NCI-H2196 (cell line): ENCODE results near the gene HS1BP3.

Experiments
- DNase-seq: peaks from one replicate; lab custom pipeline; 2025; ENCODE audit not compliant: unreplicated experiment; lab: John Stamatoyannopoulos, UW

Gene HS1BP3

DNA sequence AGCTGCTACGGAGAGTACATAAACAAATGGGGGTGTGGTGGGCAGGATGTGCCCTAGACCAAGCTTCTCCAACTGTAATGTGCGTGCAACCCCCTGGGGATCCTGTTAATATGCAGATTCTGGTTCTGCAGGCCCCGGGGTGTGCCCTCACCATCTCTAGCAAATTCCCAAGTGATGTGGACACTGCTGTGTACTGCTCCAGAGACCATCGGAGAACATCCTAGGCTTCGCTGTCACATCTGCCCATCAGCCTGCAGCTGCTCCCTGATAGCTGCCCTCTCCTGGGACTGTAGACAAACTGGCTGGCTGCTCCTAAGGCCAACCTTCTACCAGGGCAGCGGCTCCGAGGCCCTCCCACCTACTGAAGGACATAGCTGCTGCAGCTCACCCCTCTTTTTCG is 3.2 kb downstream of the HS1BP3 start:
- no peak for DNase-seq

DNA sequence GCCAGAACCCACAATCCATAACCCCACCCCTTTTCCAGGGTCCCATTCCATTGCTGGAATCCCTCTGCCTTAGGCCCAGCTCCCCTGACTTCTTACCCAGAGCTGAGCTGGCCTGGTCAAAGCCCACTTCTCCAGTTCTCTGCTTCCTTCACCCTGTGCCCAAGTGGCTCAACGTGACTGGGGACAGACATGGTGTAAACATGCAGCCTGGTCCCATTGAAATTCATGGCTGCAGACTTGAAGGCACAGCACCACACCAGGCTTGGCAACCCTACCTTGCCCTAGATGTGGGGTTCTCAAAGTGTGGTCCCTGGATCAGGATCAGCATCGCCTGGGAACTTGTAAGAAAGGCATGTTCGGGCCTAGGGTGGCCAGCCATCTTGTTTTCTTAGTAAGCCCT is 3.7 kb downstream of the HS1BP3 start:
- DNase-seq: no peak

DNA sequence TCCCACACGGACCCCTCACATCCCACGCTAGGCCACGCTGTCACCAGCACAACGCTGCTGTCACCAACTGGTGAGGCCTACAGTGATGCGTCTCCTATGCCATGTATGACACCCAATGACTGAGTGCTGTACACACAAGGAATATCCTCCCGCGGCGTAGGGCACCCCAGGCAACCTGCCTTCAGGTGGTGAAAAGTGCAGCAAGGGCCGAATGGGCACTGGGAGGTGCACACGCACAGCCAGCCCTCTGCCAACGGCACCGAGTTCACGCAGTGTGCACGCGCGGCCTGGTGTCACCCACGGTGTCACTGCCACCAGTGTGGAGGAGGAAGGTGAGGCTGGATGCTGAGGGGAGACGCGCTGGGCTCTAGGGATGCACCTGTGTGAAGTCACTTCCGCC is 4.5 kb downstream of the HS1BP3 start:
- no peak for DNase-seq

DNA sequence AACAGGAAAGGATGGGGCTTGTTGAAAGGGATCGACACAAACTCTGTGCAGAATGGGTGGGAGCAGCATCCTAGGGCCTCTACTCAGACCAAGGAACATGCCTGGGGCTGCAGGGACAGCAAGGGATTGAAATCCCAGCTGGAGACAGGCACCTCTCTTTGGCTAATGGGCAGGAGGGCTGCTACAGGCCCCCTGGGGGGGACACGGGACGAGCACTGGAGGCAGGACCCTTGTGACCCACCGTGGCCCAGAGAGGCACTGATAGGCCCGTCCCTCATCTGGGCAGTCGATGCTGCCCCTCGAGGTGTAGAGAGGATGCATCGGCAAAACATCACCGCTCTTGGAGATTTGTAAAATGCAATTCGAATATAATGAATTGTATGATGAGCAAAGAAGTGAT is 5.1 kb downstream of the HS1BP3 start:
- no peak for DNase-seq

DNA sequence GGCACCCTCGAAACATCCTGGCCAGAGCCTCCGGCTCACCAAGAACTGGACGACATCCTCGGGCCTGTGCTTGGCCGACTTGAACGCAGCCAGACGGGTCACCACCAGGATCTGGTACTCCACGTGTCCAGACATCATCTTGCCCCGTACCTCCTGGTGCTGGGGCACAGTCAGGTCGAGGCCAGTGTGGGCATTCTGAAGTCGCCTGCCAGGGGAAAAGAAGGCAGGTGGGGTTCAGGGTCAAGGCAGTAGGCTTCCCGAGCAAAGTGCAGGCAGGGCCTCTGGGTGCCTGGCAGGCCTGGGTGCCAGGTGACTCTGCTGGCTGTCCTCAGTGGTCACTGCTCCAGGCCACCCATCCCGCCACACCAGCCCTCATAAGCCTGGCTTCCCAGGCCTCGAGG is 5.6 kb downstream of the HS1BP3 start:
- no peak for DNase-seq

DNA sequence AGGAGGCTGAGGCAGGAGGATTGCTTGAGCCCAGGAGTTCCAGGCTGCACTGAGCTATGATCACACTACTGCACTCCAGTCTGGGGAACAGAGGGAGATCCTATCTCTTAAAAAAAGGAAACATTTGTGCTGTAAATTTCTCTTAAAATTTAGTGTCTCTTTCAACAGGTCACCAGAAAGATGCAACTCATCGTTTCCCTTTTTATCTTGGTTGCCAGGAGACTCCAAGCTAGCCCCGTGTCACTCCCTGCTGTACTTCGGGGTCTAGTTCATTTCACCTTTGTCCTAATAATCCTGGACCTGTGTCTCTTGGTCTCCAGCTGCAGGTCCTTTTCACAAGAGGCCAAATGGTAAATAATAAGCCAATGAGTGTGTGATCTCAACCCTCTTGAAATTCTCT is 7.1 kb downstream of the HS1BP3 start:
- DNase-seq: no peak

DNA sequence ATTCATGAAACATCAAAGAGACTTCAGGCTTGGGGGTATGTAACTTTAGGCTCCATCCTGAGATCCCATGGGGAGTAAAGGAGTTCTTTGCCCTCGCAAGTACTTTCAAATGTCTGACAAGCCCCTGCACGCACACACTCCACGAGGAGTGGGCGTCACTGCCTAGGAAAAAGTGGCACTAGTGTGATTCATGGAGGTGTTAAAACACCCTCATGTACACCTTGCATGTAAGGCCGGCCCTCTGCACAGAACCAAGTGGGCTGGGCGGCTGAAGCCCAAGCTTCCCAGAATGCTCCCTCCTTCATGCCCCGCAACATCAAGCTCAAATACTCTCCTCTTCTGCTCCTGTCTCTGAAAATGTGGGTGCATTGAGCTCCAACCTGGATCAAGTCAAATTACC is 7.8 kb downstream of the HS1BP3 start:
- DNase-seq: no peak

DNA sequence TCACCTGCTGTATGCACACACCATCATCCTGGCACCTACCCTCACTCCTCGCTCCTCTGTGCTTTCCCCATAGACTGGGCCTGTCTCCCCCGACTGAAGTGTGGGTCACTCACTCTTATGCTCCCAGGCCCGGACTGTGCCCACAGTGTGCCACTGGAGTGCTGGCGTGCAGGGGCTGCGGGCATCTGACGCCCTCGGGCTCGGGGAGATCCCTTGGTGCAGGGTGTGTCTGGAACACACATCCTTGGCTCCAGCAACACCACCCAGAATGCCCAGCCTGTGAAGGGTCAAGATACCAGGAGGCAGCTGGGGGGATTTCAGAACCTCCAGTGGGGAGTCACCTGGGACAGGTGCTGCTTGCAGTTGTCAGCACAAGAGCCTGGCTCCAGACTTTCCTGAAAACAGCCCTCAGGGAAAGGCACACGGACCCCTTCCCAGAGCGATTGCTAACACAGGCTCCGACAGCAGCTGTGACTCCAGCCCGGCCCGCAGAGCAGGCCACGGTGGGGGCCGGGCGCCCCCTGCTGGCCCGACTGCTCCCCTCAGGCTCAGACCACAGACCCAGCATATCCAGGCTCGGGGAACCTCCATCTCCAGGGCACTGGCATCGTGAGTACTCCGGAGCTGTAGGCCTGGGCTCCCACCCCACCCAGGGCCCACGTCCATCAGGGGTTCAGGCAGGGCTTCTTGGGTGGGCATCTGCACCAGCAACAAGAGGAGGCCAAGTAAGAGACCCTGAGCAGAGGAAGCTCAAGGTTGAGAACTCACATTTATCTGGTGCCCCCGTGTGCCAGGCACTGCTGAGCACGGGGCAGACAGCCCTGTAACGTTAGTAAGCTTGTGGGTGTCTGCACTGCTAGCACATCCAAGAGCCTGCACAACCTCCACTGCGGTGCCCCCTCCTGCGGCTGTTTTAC is 8.6 kb downstream of the HS1BP3 start:
- DNase-seq: peak; percentile 53

DNA sequence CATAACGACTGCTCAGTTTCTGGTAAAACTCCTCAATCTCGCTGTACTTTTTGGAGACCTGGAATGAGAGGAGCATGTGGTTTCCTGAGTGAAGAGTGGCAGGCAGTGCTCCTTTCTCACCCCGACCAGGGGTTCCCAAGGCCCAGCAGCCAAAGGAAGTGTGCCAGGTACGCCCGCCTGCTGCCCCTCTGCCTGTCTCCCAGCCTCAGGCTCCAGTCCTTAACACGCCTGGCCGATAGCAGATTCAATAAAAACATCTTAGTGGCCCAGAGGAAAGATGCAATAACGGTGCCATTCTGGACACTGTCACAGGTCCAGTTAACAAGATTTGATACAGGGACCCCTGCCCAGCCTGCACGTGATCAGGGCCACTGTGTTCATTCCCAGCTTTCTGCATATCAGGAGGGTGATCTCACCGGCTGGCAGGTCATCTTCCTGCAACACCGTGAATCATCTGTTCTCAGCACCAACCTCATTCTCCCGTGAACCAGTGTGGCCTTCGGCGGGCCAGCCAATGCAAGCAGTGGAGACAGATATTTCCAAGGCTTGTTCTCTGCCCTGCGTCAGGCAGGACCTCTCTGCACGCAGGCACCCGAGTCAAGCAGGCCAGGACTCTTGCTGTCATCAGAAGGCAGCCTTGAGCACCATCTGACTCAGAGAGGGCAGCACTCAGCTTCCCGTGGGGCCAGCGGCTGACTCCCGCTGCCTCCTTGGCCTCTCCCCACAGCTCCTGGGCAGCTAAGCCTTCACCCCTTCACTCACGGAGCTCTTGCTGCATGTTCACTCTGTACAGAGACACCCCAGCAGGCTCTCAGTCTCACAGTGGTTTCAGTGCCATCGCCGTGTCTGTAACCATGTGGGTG is 9.5 kb downstream of the HS1BP3 start:
- DNase-seq: no peak

DNA sequence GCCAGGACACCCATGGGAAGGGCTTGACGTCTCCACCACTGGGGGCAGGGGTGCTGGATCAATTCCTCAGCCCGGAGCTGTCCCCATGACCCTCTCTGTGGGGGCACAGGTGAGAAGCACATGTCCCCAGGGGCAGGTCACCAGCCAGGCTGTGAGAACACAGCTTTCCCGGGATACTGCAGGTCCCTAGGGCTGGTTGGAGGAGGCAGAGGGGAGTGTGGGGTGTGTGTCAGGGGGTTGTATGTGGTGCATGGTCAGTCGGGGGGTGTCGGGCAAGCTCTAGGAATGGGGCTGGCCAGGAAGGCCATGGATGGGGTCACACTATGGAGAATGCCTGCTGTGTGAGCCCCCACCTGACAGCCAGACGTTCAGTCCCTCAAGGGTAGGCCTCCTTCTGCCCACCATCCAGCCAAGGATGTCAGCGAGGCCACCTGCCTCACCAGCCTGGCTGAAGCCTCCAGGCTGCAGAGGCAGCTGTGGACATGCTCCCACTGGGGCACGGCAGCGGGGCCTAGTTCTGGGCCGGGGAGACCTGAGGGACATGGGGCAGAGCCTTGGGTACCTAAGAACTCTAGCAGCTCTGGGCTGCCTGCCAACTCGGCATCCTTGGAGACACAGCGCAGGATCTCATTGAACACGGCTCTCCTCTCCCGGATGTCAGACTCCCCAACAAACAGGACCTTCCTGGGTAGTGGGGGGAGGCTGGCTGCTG is 10.3 kb downstream of the HS1BP3 start:
- no peak for DNase-seq

DNA sequence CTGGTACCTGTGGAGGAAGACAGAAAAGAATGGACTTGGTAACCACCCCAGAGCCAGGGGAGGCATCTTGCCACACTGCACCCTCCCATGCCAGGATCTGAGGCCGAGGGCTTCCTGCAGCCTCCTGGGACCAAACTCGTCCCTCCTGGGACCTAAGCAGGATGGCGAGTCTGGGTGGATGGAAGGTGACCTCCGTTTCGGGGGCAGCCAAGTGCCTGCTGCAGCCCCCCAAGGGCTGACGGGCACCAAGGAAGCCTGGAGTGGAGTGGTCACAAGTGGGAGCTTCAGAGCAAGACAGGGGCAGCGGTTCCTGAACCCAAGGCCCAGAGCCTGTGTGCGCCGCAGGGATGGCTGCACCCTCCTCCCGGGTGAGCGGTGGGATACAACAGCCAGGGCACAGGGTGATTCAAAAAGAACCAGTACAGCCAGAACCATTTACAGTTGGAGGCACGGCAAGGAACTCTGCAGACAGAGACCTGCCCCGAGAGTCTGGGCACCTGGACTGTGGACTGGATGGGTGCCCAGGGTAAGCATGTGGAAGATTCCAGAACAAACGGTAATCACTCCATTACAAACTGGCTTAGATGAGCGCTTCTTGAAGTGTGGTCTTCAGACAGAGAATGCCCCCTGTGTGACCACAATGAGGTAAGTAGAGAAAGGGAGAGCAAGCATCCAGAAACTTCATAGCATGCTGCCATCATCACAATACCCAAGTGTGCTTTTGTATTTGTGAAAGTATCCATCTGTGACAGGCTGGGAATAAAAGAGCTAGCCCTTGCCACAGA is 12.1 kb downstream of the HS1BP3 start:
- DNase-seq: no peak

DNA sequence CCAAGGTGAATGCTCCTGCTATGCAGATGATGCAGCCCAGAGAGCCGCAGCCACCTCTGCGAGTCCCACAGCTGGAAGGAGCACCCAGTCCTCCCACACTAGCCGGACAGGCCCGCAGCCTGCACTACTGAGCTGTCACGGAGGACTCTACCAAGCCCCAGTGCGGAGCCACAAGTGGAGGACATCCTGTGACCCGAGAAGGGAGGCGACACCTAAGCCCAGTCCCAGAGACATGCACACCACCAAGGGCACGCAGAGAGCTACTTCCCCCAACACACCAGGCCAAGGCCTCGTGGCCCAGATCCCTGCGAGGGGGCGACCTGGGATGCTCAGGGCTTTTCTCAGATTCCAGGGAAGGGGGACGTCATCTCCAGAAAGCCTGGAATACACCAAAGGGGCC is 12.9 kb downstream of the HS1BP3 start:
- no peak for DNase-seq

DNA sequence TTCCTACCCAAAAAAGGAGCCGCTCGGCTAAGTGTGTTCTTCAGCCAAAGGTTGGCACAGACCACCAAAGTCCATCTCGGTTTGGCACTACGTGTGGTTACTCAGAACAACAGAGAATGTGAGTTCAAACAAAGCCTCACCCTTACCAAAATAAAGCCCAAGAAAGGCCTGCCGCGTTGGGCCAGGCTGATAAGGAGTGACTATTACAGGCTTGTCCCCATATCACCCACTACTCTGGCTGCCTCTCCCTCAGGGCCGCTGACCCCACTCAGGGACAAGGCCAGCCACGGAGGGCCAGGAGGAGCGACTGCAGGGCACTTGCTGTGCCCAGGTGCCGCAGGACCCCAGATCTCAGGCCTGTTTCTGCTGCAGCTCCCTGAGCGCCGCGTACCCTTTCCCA is 13.8 kb downstream of the HS1BP3 start:
- no peak for DNase-seq

DNA sequence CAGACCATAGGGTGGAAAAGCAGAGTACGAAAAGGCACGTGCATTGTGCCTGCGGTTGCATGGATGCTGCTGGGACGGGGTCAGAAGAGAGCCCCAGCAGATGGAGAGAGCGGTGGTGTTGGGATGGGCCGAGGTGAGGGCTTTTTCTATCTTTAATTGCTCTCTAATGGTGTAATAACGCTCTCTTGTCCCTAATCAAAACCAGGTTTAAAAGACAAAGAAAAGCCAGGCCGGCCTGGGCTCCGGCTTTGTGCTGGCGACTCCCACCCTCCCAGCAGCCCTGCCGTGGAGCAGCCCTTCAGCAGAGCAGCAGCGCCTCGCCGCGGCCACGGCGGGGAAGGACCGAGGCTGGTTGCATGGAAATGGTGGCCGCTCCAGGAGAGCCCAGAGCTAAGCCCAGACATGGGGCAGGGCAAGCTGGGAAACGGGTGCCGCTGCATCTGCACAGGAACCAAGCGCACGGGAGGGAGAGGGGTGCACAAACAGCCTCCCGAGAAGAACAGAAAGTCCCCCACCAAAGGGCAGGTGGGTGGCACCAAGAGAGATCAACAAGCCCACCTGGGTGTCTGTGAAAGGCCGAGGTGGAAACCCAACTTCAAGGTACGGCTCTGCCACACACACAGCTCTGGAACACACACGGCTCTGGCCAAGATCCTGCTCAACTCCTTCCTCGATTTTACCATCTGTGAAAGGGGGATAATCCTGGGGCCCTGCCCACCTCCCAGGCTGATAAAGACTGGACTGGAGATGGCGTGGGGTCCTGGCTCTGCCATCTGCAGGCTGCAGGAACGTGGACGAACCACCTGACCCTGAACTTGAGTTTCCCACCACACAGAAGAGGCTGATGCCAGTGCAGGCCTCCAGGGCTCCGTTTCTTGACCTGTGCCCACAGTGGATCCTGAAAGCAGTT is 15.0 kb downstream of the HS1BP3 start:
- peak; percentile 84 for DNase-seq

DNA sequence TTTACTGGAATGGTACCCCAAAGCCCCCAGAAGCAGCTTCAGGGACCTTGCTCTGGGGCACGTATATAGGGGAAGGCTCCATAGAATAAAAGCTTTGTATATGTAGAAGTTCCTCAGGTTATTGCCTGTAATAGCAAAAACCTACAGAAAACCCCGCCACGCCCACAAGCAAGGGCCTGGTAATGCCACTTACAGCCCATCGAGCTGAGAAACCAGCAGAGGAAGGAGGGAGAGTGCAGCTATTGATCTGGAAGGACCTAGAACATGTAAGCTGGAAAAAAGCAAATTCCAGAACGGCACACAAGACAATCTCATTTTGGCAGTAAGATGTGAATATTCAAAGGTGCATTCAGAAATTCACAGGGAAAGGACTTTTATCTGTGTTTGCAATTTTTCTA is 15.8 kb downstream of the HS1BP3 start:
- DNase-seq: no peak

DNA sequence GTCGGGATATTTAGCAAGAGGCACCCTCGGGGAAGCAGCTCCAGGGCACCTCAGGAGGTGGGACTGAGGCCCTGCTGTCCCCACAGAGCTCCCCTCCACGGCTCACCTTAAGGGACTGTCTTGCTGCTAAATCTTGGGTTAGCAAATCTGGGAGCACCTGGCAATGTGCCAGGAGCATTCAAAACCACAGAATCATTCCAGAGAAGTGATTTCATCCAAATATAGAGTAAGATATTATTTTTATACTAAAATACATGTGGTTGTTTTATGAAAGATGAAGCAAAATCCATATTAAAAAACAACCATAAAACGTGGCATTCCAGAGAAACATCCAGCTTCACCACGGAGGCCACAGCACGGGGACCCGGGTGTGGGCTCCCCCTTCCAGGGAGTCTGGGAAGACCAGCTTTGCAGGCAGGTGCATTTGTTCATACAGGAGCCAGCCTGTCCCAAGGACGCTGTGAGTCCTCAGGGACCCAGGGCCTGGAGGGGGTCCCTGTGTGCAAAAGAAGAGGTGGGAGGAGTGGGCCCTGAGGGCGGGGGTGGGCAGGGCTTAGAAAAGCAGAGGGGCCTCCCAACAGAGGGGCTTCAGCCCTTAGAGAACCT is 16.3 kb downstream of the HS1BP3 start:
- no peak for DNase-seq

DNA sequence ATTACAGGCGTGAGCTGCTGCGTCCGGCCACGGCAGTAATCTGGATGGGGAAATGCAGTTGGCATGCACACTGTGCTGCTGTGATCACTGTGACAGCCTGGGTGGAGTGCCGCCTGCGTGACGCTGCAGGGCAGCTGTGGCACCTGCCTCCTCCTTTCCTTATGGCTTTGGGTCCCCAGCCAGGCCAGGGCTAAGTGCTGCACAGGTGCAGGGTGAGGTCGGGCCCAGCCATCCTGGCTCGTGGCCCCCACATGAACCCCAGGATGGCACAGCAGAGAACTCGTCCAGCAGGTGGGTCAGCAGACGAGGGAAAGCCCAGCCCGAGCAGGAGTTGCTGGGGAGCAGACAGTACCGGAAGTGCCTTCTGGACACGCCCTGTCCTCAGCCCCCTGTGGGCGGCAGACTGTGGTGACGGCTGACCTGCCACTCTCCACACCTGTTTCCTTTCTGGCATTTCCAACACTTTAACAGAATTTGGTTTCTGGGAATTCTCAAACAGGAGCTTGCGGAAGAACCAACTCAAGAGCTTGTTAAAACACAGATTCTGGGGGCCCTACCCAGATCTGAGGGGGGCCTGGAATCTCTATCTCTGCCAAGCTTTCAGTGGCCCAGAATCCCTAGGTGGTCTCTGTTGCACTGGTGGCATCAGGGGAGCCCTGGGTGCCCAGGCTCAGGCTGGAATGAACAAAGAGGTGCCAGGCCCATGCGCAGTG is 16.9 kb downstream of the HS1BP3 start:
- peak; percentile 76 for DNase-seq

DNA sequence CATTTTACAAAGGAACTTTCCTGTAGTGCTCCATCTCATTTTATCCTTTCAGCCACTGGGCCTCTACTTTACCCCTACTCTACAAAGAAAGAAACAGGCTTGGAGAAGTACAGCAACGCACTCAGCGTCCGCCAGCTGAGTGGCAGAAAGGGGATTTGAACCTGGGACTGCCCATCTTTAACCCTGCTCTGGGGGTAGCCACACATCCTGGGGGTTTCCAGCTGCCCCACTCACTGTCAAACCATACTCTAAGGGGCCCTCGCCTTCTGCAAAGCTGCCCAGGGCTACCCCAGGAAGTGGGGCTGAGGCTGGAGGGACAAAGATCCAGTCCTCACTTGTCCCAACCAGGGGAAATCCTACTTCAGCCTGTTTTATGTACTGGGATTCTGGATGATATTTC is 17.9 kb downstream of the HS1BP3 start:
- DNase-seq: no peak
